Esophagus squamous epithelium (tissue), 5 donors: ENCODE results near the gene RGL1. TPM values are rescaled to one million over a fixed set of nuclear protein-coding genes. Genes with fewer than 3 reads are reported as not detected.

Experiments used
- DNase-seq: peaks from one replicate; lab custom pipeline; 2025; lab: John Stamatoyannopoulos, UW
- H3K27ac ChIP-seq, 4 donors: fragments of 200-600 bp; sonication (generic); one replicate each; pipeline ENCODE4 v1.5.1; 2016 to 2019; ENCODE audit warnings: mild to moderate bottlenecking in 1 of 4
- H3K27me3 ChIP-seq, 4 donors: fragments of 200-600 bp; sonication (generic); 1 replicate in 3 of 4; 2 replicates in 1 of 4; pipeline versions ENCODE4 v1.5.1 to v1.6.0; 2017 to 2021; ENCODE audit warnings: antibody characterized with exemption in 1 of 4
- H3K36me3 ChIP-seq, 3 donors: fragments of 200-600 bp; sonication (generic); one replicate each; pipeline ENCODE4 v1.5.1; 2016 to 2019
- H3K4me1 ChIP-seq, 3 donors: fragments of 200-600 bp; sonication (generic); one replicate each; pipeline ENCODE4 v1.5.1; 2017 to 2019
- H3K4me3 ChIP-seq, 4 donors: fragments of 200-600 bp; sonication (generic); 1 replicate in 3 of 4; 2 replicates in 1 of 4; pipeline ENCODE4 v1.5.1; 2016 to 2019; ENCODE audit warnings: mild to moderate bottlenecking in 2 of 4, moderate library complexity in 1 of 4
- H3K9me3 ChIP-seq, 3 donors: fragments of 200-600 bp; sonication (generic); one replicate each; pipeline ENCODE4 v1.5.1; 2016 to 2019
- POLR2A ChIP-seq, 4 donors: fragments of 450-650 bp; IDR thresholded peaks; one replicate each; pipeline ENCODE4 v1.6.1; 2017; ENCODE audit warnings: antibody characterized with exemption in 4 of 4, mild to moderate bottlenecking in 4 of 4, moderate library complexity in 3 of 4
- WGBS, 2 donors: methylation state at CpG; one replicate each; pipeline ENCODE4 v1.1.5; 2018; 5-methylcytosine and 5-hydroxymethylcytosine counted together
- intact Hi-C: fragments of 100-400 bp; cut with DNase I; formaldehyde crosslinking; loops from one replicate; pipeline ENCODE4 v1.15.0; 2022
- total RNA-seq, 4 donors: library from RNA; depleted of rRNA; stranded (reverse); fragments of >200 nt; gene quantifications; one replicate each; pipeline ENCODE4 v1.1.0, GENCODE V29; 2016
- TF ChIP-seq, protein P1 (sequence below), 6 experiments: fragments of 450-650 bp in 4 of 6; fragments of 200-600 bp in 2 of 6; sonication (generic) in 2 of 6; IDR thresholded peaks; one replicate each; pipeline ENCODE4 v1.5.1; 2016 to 2019; ENCODE audit warnings: antibody characterized with exemption in 6 of 6, mild to moderate bottlenecking in 4 of 6, moderate library complexity in 4 of 6
- donor health status: DM: yes; HTN: yes; CAD: no.

RGL1 gene
- total RNA-seq, 4 donors from 2014 or later, result 2.3 to 16.0 (median 5.7) TPM

DNA sequence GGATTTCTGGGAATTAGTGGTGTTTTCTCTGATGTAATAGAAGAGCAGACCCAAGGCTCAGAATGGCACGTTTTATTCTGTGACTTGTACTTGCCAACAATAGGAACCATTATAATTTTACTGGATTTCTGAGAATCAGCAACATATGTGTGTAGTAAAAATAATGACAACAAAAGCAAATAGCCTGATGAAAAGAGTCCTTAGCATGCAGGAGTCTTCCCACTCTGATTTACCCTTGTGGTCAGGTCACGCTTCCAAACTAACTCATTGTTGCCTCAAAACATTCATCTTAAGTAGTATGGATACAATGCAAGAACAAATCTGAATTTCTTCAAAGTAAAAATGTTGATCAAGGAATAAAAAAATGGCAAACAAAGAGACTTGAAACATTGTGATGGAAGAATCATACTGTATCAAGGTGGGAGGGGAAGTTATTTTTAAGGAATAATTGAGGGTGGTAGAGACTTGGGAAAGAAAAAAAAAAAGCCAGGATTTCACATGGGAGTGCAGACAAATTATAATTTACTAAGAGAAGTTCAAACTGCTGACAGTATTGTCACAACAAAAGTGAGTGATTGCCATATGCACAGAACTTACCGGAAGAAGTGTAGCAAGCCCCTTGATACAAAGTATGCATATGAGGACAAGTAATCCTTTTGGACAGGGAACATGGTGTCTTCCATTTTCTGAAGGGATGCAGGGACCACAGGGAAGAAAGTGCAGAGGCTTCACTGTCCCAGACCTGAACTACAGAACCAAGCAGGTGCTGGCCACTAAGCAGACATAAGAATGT is 31.2 kb upstream of the RGL1 start:
- DNase-seq, result no peak
- Histone ChIP-seq H3K36me3 (no peaks in the 10 kb centered on the region), H3K27ac (no peak overlapping the region), H3K4me3 (no peak overlapping the region), H3K27me3 (no peaks in the 10 kb centered on the region), H3K9me3 (peaks cover 0 to 13% (median 6%) of the 10 kb centered on the region in 3 donors), H3K4me1 (peaks cover 0 to 15% (median 0%) of the 10 kb centered on the region in 3 donors)
- intact Hi-C loops, result no loop called here
- TF ChIP-seq, protein P1, sequence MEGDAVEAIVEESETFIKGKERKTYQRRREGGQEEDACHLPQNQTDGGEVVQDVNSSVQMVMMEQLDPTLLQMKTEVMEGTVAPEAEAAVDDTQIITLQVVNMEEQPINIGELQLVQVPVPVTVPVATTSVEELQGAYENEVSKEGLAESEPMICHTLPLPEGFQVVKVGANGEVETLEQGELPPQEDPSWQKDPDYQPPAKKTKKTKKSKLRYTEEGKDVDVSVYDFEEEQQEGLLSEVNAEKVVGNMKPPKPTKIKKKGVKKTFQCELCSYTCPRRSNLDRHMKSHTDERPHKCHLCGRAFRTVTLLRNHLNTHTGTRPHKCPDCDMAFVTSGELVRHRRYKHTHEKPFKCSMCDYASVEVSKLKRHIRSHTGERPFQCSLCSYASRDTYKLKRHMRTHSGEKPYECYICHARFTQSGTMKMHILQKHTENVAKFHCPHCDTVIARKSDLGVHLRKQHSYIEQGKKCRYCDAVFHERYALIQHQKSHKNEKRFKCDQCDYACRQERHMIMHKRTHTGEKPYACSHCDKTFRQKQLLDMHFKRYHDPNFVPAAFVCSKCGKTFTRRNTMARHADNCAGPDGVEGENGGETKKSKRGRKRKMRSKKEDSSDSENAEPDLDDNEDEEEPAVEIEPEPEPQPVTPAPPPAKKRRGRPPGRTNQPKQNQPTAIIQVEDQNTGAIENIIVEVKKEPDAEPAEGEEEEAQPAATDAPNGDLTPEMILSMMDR (IDR thresholded peaks at IDR 0.05), result no peak
- TF ChIP-seq POLR2A (IDR thresholded peaks at IDR 0.05), result no peak
- WGBS, 2 donors, result 76 to 81% methylated on average over 3 of the region's 3 CpGs

DNA sequence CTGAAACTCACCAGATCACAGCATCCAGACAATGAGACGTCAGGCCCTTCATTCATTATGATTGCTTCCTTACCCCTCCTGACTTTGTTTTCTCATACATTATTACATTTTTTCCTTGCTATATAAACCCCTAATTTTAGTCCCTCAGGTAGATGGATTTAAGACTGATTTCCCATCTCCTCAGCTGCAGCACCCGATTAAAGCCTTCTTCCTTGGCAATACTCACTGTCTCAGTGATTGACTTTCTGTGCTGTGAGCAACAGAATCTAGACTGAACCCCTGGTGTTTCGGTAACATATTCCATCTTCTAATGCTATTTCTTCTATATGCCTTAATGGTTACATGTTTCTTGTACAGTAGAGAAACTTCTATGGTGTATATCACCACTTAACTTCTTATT is 30.0 kb upstream of the RGL1 start:
- Histone ChIP-seq H3K36me3 (no peaks in the 10 kb centered on the region), H3K27me3 (no peaks in the 10 kb centered on the region), H3K4me1 (peaks cover 0 to 18% (median 0%) of the 10 kb centered on the region in 3 donors), H3K27ac (no peak overlapping the region), H3K9me3 (peaks cover 0 to 13% (median 6%) of the 10 kb centered on the region in 3 donors), H3K4me3 (no peak overlapping the region)
- DNase-seq, result no peak
- intact Hi-C loops, result no loop called here
- TF ChIP-seq, protein P1 (IDR thresholded peaks at IDR 0.05), result no peak
- TF ChIP-seq POLR2A (IDR thresholded peaks at IDR 0.05), result no peak
- WGBS, 2 donors, result 90 to 98% methylated on average over 3 of the region's 3 CpGs

DNA sequence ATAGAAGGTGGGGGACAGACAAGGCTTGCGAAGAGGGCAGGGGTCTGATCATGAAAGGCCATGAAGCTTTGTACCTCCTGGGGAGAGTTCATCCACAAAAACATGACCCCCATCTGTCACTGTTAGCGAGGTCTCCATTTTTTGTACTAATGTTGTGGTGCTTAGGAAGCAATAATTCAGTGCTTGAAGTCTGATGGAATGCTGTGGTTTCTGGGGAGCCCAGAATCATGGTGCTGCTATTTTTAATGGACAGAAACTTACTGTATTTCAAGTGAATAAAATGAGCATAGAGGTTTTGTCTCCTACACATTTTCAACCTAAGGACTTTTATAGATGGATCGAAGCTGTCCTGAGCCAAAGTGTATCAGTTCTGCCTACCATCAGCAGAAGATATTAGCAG is 28.2 kb upstream of the RGL1 start:
- Histone ChIP-seq H3K4me1 (peaks cover 0 to 18% (median 0%) of the 10 kb centered on the region in 3 donors), H3K36me3 (no peaks in the 10 kb centered on the region), H3K27ac (no peak overlapping the region), H3K9me3 (peaks cover 0 to 13% (median 6%) of the 10 kb centered on the region in 3 donors), H3K4me3 (no peak overlapping the region), H3K27me3 (no peaks in the 10 kb centered on the region)
- no peak for TF ChIP-seq POLR2A (IDR thresholded peaks at IDR 0.05)
- TF ChIP-seq, protein P1 (IDR thresholded peaks at IDR 0.05), result no peak
- intact Hi-C loops, result no loop called here
- DNase-seq, result no peak
- WGBS, 2 donors, result 88 to 93% methylated on average over 3 of the region's 3 CpGs

DNA sequence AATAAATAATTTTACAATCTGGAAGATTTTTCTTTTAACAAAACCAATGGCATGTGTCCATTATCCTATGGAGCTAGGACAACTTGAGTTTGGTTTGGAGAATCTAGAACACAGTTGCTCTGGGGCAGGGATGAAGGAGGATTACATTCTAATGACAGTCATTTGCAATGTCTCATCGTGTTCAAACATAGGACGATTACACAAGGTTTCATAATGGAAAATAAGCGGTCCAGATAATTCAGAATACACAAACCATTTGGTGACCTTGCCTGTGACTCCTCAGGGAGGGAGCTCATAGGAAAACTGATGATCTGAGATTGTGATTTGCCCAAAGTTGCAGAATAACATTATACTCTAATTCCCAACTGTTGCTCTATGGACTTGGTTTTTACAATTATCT is 27.6 kb upstream of the RGL1 start:
- Histone ChIP-seq H3K9me3 (peaks cover 0 to 13% (median 6%) of the 10 kb centered on the region in 3 donors), H3K27ac (no peak overlapping the region), H3K4me3 (no peak overlapping the region), H3K4me1 (peaks cover 0 to 18% (median 0%) of the 10 kb centered on the region in 3 donors), H3K36me3 (no peaks in the 10 kb centered on the region), H3K27me3 (no peaks in the 10 kb centered on the region)
- intact Hi-C loops, result no loop called here
- DNase-seq, result no peak
- TF ChIP-seq, protein P1 (IDR thresholded peaks at IDR 0.05), result no peak
- TF ChIP-seq POLR2A (IDR thresholded peaks at IDR 0.05), result no peak
- 31 to 40% methylated on average over 3 of the region's 3 CpGs for WGBS, 2 donors

DNA sequence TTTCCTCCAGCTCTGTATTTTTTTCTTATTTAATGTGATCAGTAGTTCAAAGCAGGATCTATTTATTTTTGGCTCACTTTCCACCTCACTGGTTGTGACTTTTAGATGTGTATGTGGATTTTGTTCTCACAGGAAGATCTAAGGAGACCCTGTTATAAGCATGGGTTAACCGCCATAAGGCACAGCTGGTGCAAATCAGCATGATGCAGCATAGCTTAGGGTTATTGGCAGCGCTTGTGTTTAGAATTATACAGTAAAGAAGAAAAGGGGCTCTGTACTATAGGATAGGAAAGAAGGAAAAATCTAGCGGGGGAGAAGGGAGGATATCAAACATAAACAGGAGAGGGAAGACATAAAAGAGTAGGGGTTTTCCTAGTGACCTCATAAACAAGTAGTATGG is 26.9 kb upstream of the RGL1 start:
- TF ChIP-seq, protein P1 (IDR thresholded peaks at IDR 0.05), result no peak
- no peak for TF ChIP-seq POLR2A (IDR thresholded peaks at IDR 0.05)
- DNase-seq, result no peak
- 67 to 81% methylated on average over 3 of the region's 3 CpGs for WGBS, 2 donors

More for the DNA sequence above, 26.9 kb upstream of the RGL1 start:
- Histone ChIP-seq H3K9me3 (peaks cover 0 to 13% (median 6%) of the 10 kb centered on the region in 3 donors), H3K4me1 (peaks cover 0 to 19% (median 0%) of the 10 kb centered on the region in 3 donors), H3K27ac (no peak overlapping the region), H3K36me3 (no peaks in the 10 kb centered on the region), H3K27me3 (no peaks in the 10 kb centered on the region), H3K4me3 (no peak overlapping the region)
- intact Hi-C loops, result no loop called here
